ENCODE measurements around the gene PRIM2.
"Not testable (repeated sequence)": the region's sequence is repeated elsewhere in the genome, so short reads cannot be mapped to it uniquely, and the experiment has no call there.

GRCh38 chr6:57365076-57365583, 47.7 kb downstream of the PRIM2 start:
- TF ChIP-seq CTCF (conservative IDR thresholded peaks at IDR 0.05 in 1 of 2, IDR thresholded peaks at IDR 0.05 in 1 of 2; ENCODE audit: low read depth in 1 of 2, low read length in 2 of 2); EZH2 (IDR thresholded peaks at IDR 0.05; ENCODE audit: low read length, missing control alignments): not testable (repeated sequence)

Measured in fibroblast of lung (primary cell).